RWPE2 (cell line): Measurements from ENCODE around the gene ACOXL.

ENCODE experiments used
- ATAC-seq: fragments of 200-7000 bp; cut with Tn5 transposase; 3 replicates; pipeline ENCODE4 v1.9.1; 2021; ENCODE audit warnings: low read depth
- DNase-seq: peaks from one replicate; pipeline ENCODE4 v3.0.0-alpha.2; 2020; ENCODE audit warnings: low spot score
- H3K27ac ChIP-seq: fragments of 450-650 bp; 2 replicates; pipeline ENCODE4 v1.5.1; 2017; ENCODE audit warnings: mild to moderate bottlenecking; ENCODE audit not compliant: poor library complexity, severe bottlenecking
- H3K27me3 ChIP-seq: fragments of 250-450 bp; sonication (Bioruptor Pico); 2 replicates; pipeline ENCODE4 v1.5.1; 2021; ENCODE audit warnings: mild to moderate bottlenecking, moderate library complexity; ENCODE audit not compliant: insufficient read depth, poor library complexity, severe bottlenecking
- H3K36me3 ChIP-seq: fragments of 250-450 bp; sonication (Bioruptor Pico); 2 replicates; pipeline ENCODE4 v1.5.1; 2020; ENCODE audit warnings: low read depth, mild to moderate bottlenecking, moderate library complexity
- H3K4me1 ChIP-seq: fragments of 250-450 bp; sonication (Bioruptor Pico); 2 replicates; pipeline ENCODE4 v1.5.1; 2021; ENCODE audit warnings: mild to moderate bottlenecking, moderate library complexity; ENCODE audit not compliant: insufficient read depth, poor library complexity, severe bottlenecking
- H3K4me3 ChIP-seq: fragments of 250-450 bp; sonication (Bioruptor Pico); 2 replicates; pipeline ENCODE4 v1.5.1; 2021; ENCODE audit warnings: mild to moderate bottlenecking, moderate library complexity; ENCODE audit not compliant: severe bottlenecking
- H3K9me3 ChIP-seq: fragments of 250-450 bp; sonication (Bioruptor Pico); 2 replicates; pipeline ENCODE4 v1.5.1; 2021; ENCODE audit warnings: mild to moderate bottlenecking, moderate library complexity; ENCODE audit not compliant: severe bottlenecking
- TF ChIP-seq, protein P1 (sequence below): fragments of 450-650 bp; IDR thresholded peaks from one replicate; pipeline ENCODE4 v1.5.1; 2017; ENCODE audit warnings: mild to moderate bottlenecking, moderate library complexity; ENCODE audit not compliant: poor library complexity, severe bottlenecking

The ACOXL gene

DNA sequence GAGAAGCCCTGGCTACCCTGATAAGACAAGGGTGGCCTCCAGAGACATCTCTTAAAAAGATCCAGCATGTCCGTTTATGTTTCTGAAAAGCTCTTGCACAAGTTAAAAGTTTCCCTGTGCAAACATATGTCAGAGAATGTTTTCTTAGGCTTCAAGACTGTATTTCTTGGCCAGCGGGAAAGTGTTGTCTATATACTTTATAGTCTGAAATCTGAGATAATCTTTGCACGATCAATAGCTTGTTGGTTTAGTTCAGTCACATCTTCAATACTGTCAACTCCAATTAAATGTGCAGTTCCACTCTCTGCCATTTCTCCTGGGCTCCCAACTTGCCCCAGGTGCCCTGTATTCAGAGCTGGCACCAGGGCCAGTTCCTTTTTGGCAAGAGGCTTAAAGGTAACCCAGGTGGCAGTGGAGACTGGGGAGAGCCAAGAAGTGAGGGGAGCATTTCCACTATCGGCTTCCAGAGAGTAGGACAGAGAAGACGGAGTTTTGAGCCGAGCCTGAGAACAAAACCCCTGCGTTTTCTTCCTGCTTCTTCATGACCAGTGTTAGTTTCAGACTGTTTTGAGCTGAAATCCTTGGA, 64.4 kb downstream of the ACOXL start:
- ATAC-seq = no peak
- Histone ChIP-seq H3K27me3 (peaks cover 53% of the 10 kb centered on the region), H3K4me1 (no peaks in the 10 kb centered on the region), H3K27ac (no peak overlapping the region), H3K4me3 (no peak overlapping the region), H3K36me3 (no peaks in the 10 kb centered on the region), H3K9me3 (no peaks in the 10 kb centered on the region)
- TF ChIP-seq, protein P1, sequence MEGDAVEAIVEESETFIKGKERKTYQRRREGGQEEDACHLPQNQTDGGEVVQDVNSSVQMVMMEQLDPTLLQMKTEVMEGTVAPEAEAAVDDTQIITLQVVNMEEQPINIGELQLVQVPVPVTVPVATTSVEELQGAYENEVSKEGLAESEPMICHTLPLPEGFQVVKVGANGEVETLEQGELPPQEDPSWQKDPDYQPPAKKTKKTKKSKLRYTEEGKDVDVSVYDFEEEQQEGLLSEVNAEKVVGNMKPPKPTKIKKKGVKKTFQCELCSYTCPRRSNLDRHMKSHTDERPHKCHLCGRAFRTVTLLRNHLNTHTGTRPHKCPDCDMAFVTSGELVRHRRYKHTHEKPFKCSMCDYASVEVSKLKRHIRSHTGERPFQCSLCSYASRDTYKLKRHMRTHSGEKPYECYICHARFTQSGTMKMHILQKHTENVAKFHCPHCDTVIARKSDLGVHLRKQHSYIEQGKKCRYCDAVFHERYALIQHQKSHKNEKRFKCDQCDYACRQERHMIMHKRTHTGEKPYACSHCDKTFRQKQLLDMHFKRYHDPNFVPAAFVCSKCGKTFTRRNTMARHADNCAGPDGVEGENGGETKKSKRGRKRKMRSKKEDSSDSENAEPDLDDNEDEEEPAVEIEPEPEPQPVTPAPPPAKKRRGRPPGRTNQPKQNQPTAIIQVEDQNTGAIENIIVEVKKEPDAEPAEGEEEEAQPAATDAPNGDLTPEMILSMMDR = no peak
- DNase-seq = no peak

DNA sequence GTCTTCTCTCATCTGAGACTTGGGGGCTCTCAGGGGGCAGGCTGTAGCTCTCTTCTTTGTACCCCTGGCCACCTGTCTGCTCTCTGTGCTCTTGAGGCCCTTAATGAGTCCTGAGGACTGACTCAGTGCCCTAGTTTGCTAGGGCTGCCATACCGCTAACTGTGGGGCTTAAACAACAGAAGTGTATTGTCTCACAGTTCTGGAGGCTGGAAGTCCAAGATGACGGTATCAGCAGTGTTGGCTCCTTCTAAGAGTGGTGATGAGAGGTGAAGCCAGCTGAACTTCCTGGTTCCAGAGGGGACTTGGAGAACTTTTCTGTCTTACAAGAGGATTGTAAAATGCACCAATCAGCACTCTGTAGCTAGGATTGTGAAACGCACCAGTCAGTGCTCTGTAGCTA, 67.0 kb downstream of the ACOXL start:
- no peak overlapping the region for H3K4me3 ChIP-seq
- DNase-seq = no peak
- H3K4me1 ChIP-seq = no peaks in the 10 kb centered on the region
- H3K36me3 ChIP-seq = no peaks in the 10 kb centered on the region
- TF ChIP-seq, protein P1 = no peak
- no peak for ATAC-seq
- no peak overlapping the region for H3K27ac ChIP-seq
- H3K27me3 ChIP-seq = peaks cover 42% of the 10 kb centered on the region
- no peaks in the 10 kb centered on the region for H3K9me3 ChIP-seq

DNA sequence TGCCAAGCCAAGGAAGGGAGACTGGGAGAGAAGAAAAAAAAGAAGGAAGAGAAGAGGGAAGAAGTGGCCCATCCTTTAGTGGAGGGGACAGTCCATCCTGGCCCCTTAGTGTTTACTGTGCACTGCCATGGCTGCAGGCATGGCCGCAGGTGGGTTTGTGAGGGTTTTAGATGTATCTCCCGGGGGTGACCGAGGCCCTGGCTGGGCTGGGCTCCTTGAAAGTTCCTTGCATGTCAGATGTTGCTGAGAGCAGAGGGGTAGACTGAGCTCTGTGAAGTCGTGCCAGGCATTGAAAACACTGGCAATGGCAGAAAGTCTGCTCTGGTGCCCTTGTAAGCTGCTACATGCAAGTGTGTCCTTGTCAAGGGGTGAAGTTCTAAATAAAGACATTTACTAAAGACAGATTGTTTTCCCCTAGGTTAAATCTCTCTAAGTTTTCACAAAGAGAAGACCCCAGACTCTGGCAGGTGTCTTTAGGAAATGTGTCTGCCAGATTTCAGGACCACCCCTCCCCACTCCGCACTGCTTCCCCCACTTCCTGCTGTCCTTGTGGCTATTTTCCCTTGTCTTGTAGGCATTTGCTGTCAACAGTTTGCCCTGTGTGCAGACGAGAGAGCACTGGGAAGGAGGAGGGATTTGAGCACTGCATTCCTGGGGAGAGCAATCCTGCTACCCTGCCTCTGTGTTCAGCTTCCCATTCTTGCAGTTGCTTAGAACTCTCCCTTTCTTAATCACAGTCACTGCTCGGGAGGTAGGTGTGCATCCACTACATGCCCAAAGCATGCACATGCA, 68.4 kb downstream of the ACOXL start:
- ATAC-seq (no peak), DNase-seq (no peak)
- no peaks in the 10 kb centered on the region for H3K36me3 ChIP-seq
- no peaks in the 10 kb centered on the region for H3K4me1 ChIP-seq
- H3K27ac ChIP-seq = no peak overlapping the region
- H3K4me3 ChIP-seq = no peak overlapping the region
- no peaks in the 10 kb centered on the region for H3K9me3 ChIP-seq
- peaks cover 28% of the 10 kb centered on the region for H3K27me3 ChIP-seq
- TF ChIP-seq, protein P1 = no peak

DNA sequence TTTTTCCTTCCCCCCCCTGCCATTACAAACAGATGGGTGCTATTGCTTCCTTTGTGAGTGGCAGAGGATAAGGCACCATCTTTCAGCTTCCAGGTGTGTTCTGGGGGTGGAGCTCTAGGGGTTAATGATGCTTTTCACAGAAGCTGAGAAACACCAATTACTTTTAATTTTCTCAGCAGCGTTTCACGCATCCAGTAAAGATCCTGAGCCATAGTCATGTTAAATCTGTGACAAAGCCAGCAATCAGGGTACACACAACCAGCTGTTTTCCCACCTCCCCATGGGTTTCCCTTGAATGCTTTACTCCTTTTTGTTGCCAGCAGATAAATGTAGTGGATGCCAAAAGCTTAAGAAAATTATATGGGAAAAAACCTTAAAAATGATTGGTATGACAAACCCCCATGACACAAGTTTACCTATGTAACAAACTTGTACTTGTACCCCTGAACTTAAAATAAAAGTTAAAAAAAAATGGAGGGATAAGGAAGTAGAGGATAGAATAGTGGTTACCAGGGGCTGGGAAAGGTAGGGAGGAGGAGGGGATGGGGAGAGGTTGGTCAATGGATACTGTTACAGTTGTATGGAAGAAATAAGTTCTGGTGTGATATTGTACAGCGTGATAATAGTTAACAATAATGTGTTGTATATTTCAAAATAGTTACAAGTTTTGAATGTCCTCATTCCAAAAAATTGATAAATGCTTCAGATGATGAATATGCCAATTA, 70.0 kb downstream of the ACOXL start:
- no peaks in the 10 kb centered on the region for H3K36me3 ChIP-seq
- peaks cover 12% of the 10 kb centered on the region for H3K27me3 ChIP-seq
- H3K9me3 ChIP-seq = no peaks in the 10 kb centered on the region
- H3K4me3 ChIP-seq = no peak overlapping the region
- TF ChIP-seq, protein P1 = no peak
- no peaks in the 10 kb centered on the region for H3K4me1 ChIP-seq
- ATAC-seq (no peak), DNase-seq (no peak)
- no peak overlapping the region for H3K27ac ChIP-seq
